OCI-LY7 (cell line): ENCODE data around the gene RUNX1. TPM values are rescaled to one million over a fixed set of nuclear protein-coding genes. Genes with fewer than 3 reads are reported as not detected.

Experiments
- BruUV-seq: library from RNA; stranded (reverse); fragments of 400-500 nt; replicated peaks from 2 replicates; lab custom pipeline; 2021; lab: Mats Ljungman, UMichigan
- CTCF ChIA-PET: fragments of 300-600 bp; sonication (Branson Sonifier 250); formaldehyde crosslinking; loops from one replicate; lab custom pipeline; 2022; ENCODE audit warnings: antibody characterized with exemption; ENCODE audit not compliant: unreplicated experiment; lab: Charles Lee
- POLR2A ChIA-PET: fragments of 300-600 bp; sonication (Branson Sonifier 250); formaldehyde crosslinking; loops from one replicate; lab custom pipeline; 2022; ENCODE audit warnings: antibody characterized with exemption; lab: Charles Lee
- DNase-seq: peaks from one replicate; pipeline ENCODE4 v3.0.0-alpha.2; 2015; ENCODE audit warnings: low spot score
- H2AFZ ChIP-seq: fragments of 200-600 bp; sonication (generic), shearing (Covaris generic); 2 replicates; pipeline ENCODE4 v1.6.1; 2014; ENCODE audit warnings: mild to moderate bottlenecking, antibody characterized with exemption, low read length, moderate library complexity
- H3K27ac ChIP-seq: fragments of 200-600 bp; sonication (generic); 2 replicates; pipeline ENCODE4 v1.5.1; 2014; ENCODE audit warnings: mixed run types, low read depth, mild to moderate bottlenecking, moderate library complexity, low read length, inconsistent platforms; ENCODE audit not compliant: poor library complexity, severe bottlenecking
- H3K36me3 ChIP-seq: fragments of 200-600 bp; sonication (generic); 2 replicates; pipeline ENCODE4 v1.6.1; 2014; ENCODE audit warnings: mild to moderate bottlenecking, antibody characterized with exemption, low read length, moderate library complexity, mixed read lengths; ENCODE audit not compliant: insufficient read depth
- H3K4me1 ChIP-seq: fragments of 200-600 bp; sonication (generic); 2 replicates; pipeline ENCODE4 v1.5.1; 2014; ENCODE audit warnings: mild to moderate bottlenecking, low read length; ENCODE audit not compliant: insufficient read depth, poor library complexity, severe bottlenecking
- H3K4me2 ChIP-seq: fragments of 200-600 bp; sonication (generic); 2 replicates; pipeline ENCODE4 v1.6.1; 2014; ENCODE audit warnings: mild to moderate bottlenecking, low read length
- H3K4me3 ChIP-seq: fragments of 200-600 bp; sonication (generic); 2 replicates; pipeline ENCODE4 v1.5.1; 2014; ENCODE audit warnings: mild to moderate bottlenecking, low read depth, low read length; ENCODE audit not compliant: poor library complexity, severe bottlenecking
- H3K79me2 ChIP-seq: fragments of 200-600 bp; sonication (generic); 2 replicates; pipeline ENCODE4 v1.6.1; 2016; ENCODE audit warnings: low read depth, mild to moderate bottlenecking, low read length, moderate library complexity, mixed read lengths; ENCODE audit not compliant: insufficient read depth
- H3K9me2 ChIP-seq: fragments of 200-600 bp; sonication (generic); 2 replicates; pipeline ENCODE4 v1.6.1; 2016; ENCODE audit warnings: mild to moderate bottlenecking, low read length, mixed read lengths; ENCODE audit not compliant: insufficient read depth
- H3K9me3 ChIP-seq: fragments of 200-600 bp; sonication (generic); 2 replicates; pipeline ENCODE4 v1.6.1; 2014; ENCODE audit warnings: mild to moderate bottlenecking, mixed run types, low read length, mixed read lengths
- H4K20me1 ChIP-seq: fragments of 200-600 bp; sonication (generic); 2 replicates; pipeline ENCODE4 v1.6.1; 2014; ENCODE audit warnings: mild to moderate bottlenecking, antibody characterized with exemption, low read length, moderate library complexity, mixed read lengths; ENCODE audit not compliant: insufficient read depth
- CTCF ChIP-seq: fragments of 200-600 bp; sonication (generic); conservative IDR thresholded peaks from 2 replicates; pipeline ENCODE4 v1.5.1; 2014; ENCODE audit warnings: mild to moderate bottlenecking, antibody characterized with exemption, low read length, moderate library complexity, mixed read lengths
- EZH2phosphoT487 ChIP-seq: fragments of 200-600 bp; sonication (generic); IDR thresholded peaks from 2 replicates; pipeline ENCODE4 v1.6.1; 2018; ENCODE audit warnings: low read depth, borderline replicate concordance, mild to moderate bottlenecking, mixed run types, antibody characterized with exemption, low read length, moderate library complexity, mixed read lengths
- intact Hi-C: fragments of 100-400 bp; cut with micrococcal nuclease; formaldehyde crosslinking; loops from one replicate; pipeline ENCODE4 v1.10.0; 2022; ENCODE audit not compliant: unreplicated experiment
- total RNA-seq, 2 experiments: library from RNA; depleted of rRNA in 1 of 2; stranded (reverse); fragments of >200 nt in 1 of 2; shearing (Covaris generic) in 1 of 2; gene quantifications; 2 replicates each; pipeline ENCODE4 v1.2.3, GENCODE V29; 2014 to 2022

RUNX1 gene
- total RNA-seq, 2 experiments from 2014 or later: 30.5 to 40.8 TPM

DNA sequence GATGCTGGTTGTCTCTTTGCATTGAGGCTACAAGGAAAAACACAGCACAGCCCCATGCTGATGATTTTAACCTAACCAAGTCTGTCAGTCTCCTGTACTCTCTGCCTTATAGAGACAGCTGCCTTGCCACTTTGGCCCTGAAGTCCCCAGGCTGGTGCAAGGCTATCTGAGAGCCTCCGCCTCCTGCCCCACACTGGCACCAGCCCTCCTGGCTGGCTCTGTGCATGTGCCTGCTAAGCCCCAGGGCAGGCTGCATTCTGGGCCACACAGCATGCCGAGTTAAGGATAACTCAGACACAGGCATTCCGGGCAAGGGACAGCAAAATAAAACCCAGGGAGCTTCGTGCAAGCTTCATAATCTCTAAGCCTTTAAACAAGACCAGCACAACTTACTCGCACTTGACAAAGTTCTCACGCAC lies 910 bp downstream of the RUNX1 start:
- H2AFZ ChIP-seq: peak overlapping the region; percentile 91; the same call in 1 of the 2 replicates
- ChIA-PET CTCF (interaction anchor here (0.5 to 2.1 kb wide), 2 partner anchors 158 to 1553 kb away, joined by 6 to 7 read pairs; no protein-coding TSS in a partner anchor), POLR2A (interaction anchor here (0.5 to 2.3 kb wide), 10 partner anchors 10 to 1918 kb away, joined by 3 to 13 read pairs (median 4); no protein-coding TSS in a partner anchor)
- DNase-seq: peak; percentile 58
- peaks cover 66% of the 10 kb centered on the region for H3K79me2 ChIP-seq
- peak overlapping the region; percentile 73 for H3K4me3 ChIP-seq
- BruUV-seq: no TSS peak
- TF ChIP-seq CTCF (no peak), EZH2phosphoT487 (no peak)
- peak overlapping the region; percentile 87 for H3K27ac ChIP-seq
- 0 out of 2 replicates have a peak, but pooled peaks cover 8% of the 10 kb centered on the region for H4K20me1 ChIP-seq
- intact Hi-C loops: loop anchor here (1.0 to 10.0 kb wide), 3 partner anchors 21 to 887 kb away; no protein-coding TSS in a partner anchor
- H3K36me3 ChIP-seq: peaks cover 29% of the 10 kb centered on the region
- H3K9me2 ChIP-seq: no peaks in the 10 kb centered on the region
- peak overlapping the region; percentile 99 for H3K4me2 ChIP-seq
- H3K4me1 ChIP-seq: peaks cover 65% of the 10 kb centered on the region
- H3K9me3 ChIP-seq: 0 out of 2 replicates have a peak, but pooled peaks cover 6% of the 10 kb centered on the region

DNA sequence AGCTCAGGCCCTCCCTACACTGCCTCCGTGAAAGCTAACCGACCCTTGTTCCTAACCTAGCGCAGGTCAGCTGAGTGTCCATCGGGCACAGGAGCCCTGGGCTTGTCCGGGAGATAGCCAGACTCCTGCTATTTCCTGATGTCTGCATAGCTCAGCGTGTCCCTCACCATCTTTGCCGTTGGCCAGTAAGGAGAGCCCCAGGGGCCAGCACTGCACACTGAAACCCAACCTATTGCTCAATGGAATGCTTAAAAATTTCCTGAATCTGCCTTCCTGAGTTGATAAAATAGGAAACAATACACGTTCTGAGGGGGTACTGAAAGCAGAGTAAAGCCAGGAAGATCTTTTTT lies 2.2 kb downstream of the RUNX1 start:
- H3K4me3 ChIP-seq: peak overlapping the region; percentile 73
- H3K4me1 ChIP-seq: peaks cover 76% of the 10 kb centered on the region
- 0 out of 2 replicates have a peak, but pooled peaks cover 6% of the 10 kb centered on the region for H3K9me3 ChIP-seq
- H3K36me3 ChIP-seq: peaks cover 43% of the 10 kb centered on the region
- H3K9me2 ChIP-seq: no peaks in the 10 kb centered on the region
- H3K4me2 ChIP-seq: peak overlapping the region; percentile 99
- no TSS peak for BruUV-seq
- 0 out of 2 replicates have a peak, but pooled peaks cover 15% of the 10 kb centered on the region for H4K20me1 ChIP-seq
- ChIA-PET POLR2A (interaction anchor here (0.7 to 2.3 kb wide), 7 partner anchors 11 to 167 kb away, joined by 3 to 13 read pairs (median 4); no protein-coding TSS in a partner anchor), CTCF (interaction anchor here (2.1 kb wide), 1 partner anchor 157 kb away, joined by 6 read pairs; no protein-coding TSS in a partner anchor)
- peak overlapping the region; percentile 87 for H3K27ac ChIP-seq
- H2AFZ ChIP-seq: no peak overlapping the region
- H3K79me2 ChIP-seq: peaks cover 79% of the 10 kb centered on the region
- no peak for DNase-seq
- intact Hi-C loops: loop anchor here (5.0 to 10.0 kb wide), 2 partner anchors 160 to 888 kb away; no protein-coding TSS in a partner anchor
- TF ChIP-seq CTCF (no peak), EZH2phosphoT487 (no peak)

DNA sequence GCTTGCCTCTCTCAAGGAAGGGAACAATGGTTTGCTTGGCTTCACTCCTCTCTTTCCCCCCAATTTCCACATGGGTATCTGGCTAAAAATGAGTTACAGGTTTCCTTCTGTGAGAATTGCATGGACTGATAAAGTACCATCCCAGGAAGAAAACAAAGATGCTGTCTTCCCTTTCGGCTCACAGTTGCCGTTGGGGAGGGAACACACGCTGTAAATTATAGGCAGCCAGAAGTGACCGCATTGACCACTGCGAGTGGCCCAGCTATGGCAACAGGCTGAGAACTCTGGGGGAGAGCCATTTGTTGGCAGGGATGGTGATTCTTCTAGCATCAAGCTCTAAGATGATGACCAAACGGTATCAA lies 2.9 kb downstream of the RUNX1 start:
- H3K27ac ChIP-seq: peak overlapping the region; percentile 87

More for the DNA sequence above, 2.9 kb downstream of the RUNX1 start:
- TF ChIP-seq EZH2phosphoT487: no peak
- no peak for TF ChIP-seq CTCF
- intact Hi-C loops: loop anchor here (5.0 to 10.0 kb wide), 2 partner anchors 161 to 889 kb away; no protein-coding TSS in a partner anchor
- Histone ChIP-seq H3K4me2 (peak overlapping the region; percentile 99), H3K9me2 (no peaks in the 10 kb centered on the region), H3K36me3 (peaks cover 48% of the 10 kb centered on the region), H3K79me2 (peaks cover 85% of the 10 kb centered on the region), H4K20me1 (0 out of 2 replicates have a peak, but pooled peaks cover 16% of the 10 kb centered on the region), H3K4me3 (peak overlapping the region; percentile 73), H3K4me1 (peaks cover 77% of the 10 kb centered on the region), H3K9me3 (0 out of 2 replicates have a peak, but pooled peaks cover 6% of the 10 kb centered on the region), H2AFZ (no peak overlapping the region)
- no TSS peak for BruUV-seq
- ChIA-PET CTCF (no interaction called here), POLR2A (interaction anchor here (1.0 to 1.2 kb wide), 2 partner anchors 10 to 15 kb away, joined by 3 to 4 read pairs; no protein-coding TSS in a partner anchor)
- DNase-seq: no peak
